Measurements from ENCODE around the gene SMYD1. TPM values are rescaled to one million over a fixed set of nuclear protein-coding genes. Genes with fewer than 3 reads are reported as not detected.

Gene SMYD1
- total and polyA plus RNA-seq, 8 donors, result 0.12 to 25.4 (median 10.5) TPM

GRCh38 chr2:88139804-88140203, 72.2 kb downstream of the SMYD1 start:
- TF ChIP-seq POLR2A (IDR thresholded peaks at IDR 0.05), result no peak
- no peak for TF ChIP-seq POLR2AphosphoS5 (IDR thresholded peaks at IDR 0.05)
- TF ChIP-seq EP300 (IDR thresholded peaks at IDR 0.05), result no peak
- TF ChIP-seq CTCF (IDR thresholded peaks at IDR 0.05), result no peak
- no peak for DNase-seq
- Histone ChIP-seq H3K4me1 (no peaks in the 10 kb centered on the region), H3K27me3 (peaks cover 0 to 3% (median 0%) of the 10 kb centered on the region in 3 donors), H3K9me3 (peaks cover 0 to 16% (median 15%) of the 10 kb centered on the region in 4 donors), H3K4me3 (no peak overlapping the region), H3K27ac (no peak overlapping the region), H3K36me3 (no peaks in the 10 kb centered on the region)
- WGBS, 5 donors, result 73 to 85% (median 83%) methylated on average over 6 of the region's 6 CpGs
- intact Hi-C loops (cut with DNase I; ENCODE audit: low total_unique reads), result no loop called here

- intact Hi-C loops (cut with DNase I; ENCODE audit: low total_unique reads), result no loop called here
- Histone ChIP-seq H3K27me3 (no peaks in the 10 kb centered on the region), H3K36me3 (no peaks in the 10 kb centered on the region), H3K9me3 (peaks cover 0 to 16% (median 15%) of the 10 kb centered on the region in 4 donors), H3K4me1 (no peaks in the 10 kb centered on the region), H3K4me3 (no peak overlapping the region), H3K27ac (no peak overlapping the region)
- 93 to 97% (median 97%) methylated on average over 2 of the region's 2 CpGs for WGBS, 5 donors
- TF ChIP-seq EP300 (IDR thresholded peaks at IDR 0.05) (no peak), CTCF (IDR thresholded peaks at IDR 0.05) (no peak), POLR2A (IDR thresholded peaks at IDR 0.05) (no peak), POLR2AphosphoS5 (IDR thresholded peaks at IDR 0.05) (no peak)
- DNase-seq, result no peak
Measured at GRCh38 chr2:88141952-88142351, 74.3 kb downstream of the SMYD1 start.

GRCh38 chr2:88144271-88144670, 76.6 kb downstream of the SMYD1 start:
- intact Hi-C loops (cut with DNase I; ENCODE audit: low total_unique reads), result no loop called here

GRCh38 chr2:88144914-88145497, 77.4 kb downstream of the SMYD1 start:
- Histone ChIP-seq H3K9me3 (peaks cover 0 to 29% (median 26%) of the 10 kb centered on the region in 4 donors), H3K27me3 (no peaks in the 10 kb centered on the region), H3K4me3 (no peak overlapping the region), H3K27ac (no peak overlapping the region), H3K4me1 (no peaks in the 10 kb centered on the region), H3K36me3 (no peaks in the 10 kb centered on the region)
- no peak for DNase-seq
- intact Hi-C loops (cut with DNase I; ENCODE audit: low total_unique reads), result no loop called here
- WGBS, 5 donors, result 58 to 70% (median 67%) methylated on average over 9 to 10 of the region's 10 CpGs
- no peak for TF ChIP-seq CTCF (IDR thresholded peaks at IDR 0.05)
- no peak for TF ChIP-seq EP300 (IDR thresholded peaks at IDR 0.05)
- no peak for TF ChIP-seq POLR2AphosphoS5 (IDR thresholded peaks at IDR 0.05)
- TF ChIP-seq POLR2A (IDR thresholded peaks at IDR 0.05), result no peak

More at GRCh38 chr2:88144271-88144670, 76.6 kb downstream of the SMYD1 start:
- DNase-seq, result no peak
- 44 to 69% (median 58%) methylated on average over 1 of the region's 1 CpG for WGBS, 5 donors
- TF ChIP-seq POLR2AphosphoS5 (IDR thresholded peaks at IDR 0.05) (no peak), EP300 (IDR thresholded peaks at IDR 0.05) (no peak), CTCF (IDR thresholded peaks at IDR 0.05) (no peak), POLR2A (IDR thresholded peaks at IDR 0.05) (no peak)
- H3K9me3 ChIP-seq, result peaks cover 0 to 25% (median 23%) of the 10 kb centered on the region in 4 donors
- no peaks in the 10 kb centered on the region for H3K27me3 ChIP-seq
- H3K36me3 ChIP-seq, result no peaks in the 10 kb centered on the region
- H3K27ac ChIP-seq, result no peak overlapping the region
- no peak overlapping the region for H3K4me3 ChIP-seq
- no peaks in the 10 kb centered on the region for H3K4me1 ChIP-seq

All from stomach (tissue), 9 donors.